Parathyroid adenoma (tissue), 2 donors: ENCODE measurements around the gene ROBO4.

Experiments used
- H2AFZ ChIP-seq: fragments of 300-600 bp; sonication (generic); one replicate; pipeline ENCODE4 v1.7.0; 2017; ENCODE audit warnings: antibody characterized with exemption, mild to moderate bottlenecking
- H3K27ac ChIP-seq: fragments of 300-600 bp; sonication (generic); one replicate; pipeline ENCODE4 v1.7.0; 2017
- H3K27me3 ChIP-seq: fragments of 300-600 bp; sonication (generic); one replicate; pipeline ENCODE4 v1.7.0; 2017; ENCODE audit warnings: low read length; ENCODE audit not compliant: control insufficient read depth, insufficient read depth
- H3K36me3 ChIP-seq: fragments of 300-600 bp; sonication (generic); one replicate; pipeline ENCODE4 v1.7.0; 2017; ENCODE audit warnings: low read length; ENCODE audit not compliant: control insufficient read depth, insufficient read depth
- H3K4me1 ChIP-seq: fragments of 300-600 bp; sonication (generic); one replicate; pipeline ENCODE4 v1.7.0; 2017; ENCODE audit warnings: control low read depth
- H3K4me2 ChIP-seq: fragments of 300-600 bp; sonication (generic); one replicate; pipeline ENCODE4 v1.7.0; 2017; ENCODE audit warnings: low read length
- H3K4me3 ChIP-seq: fragments of 300-600 bp; sonication (generic); one replicate; pipeline ENCODE4 v1.7.0; 2017; ENCODE audit warnings: low read depth, low read length
- H3K79me2 ChIP-seq: fragments of 300-600 bp; sonication (generic); one replicate; pipeline ENCODE4 v1.7.0; 2017; ENCODE audit warnings: control low read depth
- H3K9ac ChIP-seq: fragments of 300-600 bp; sonication (generic); one replicate; pipeline ENCODE4 v1.7.0; 2017; ENCODE audit warnings: mild to moderate bottlenecking
- H3K9me3 ChIP-seq: fragments of 300-600 bp; sonication (generic); one replicate; pipeline ENCODE4 v1.7.0; 2017; ENCODE audit warnings: low read length; ENCODE audit not compliant: control insufficient read depth
- TF ChIP-seq, protein P1 (sequence below): fragments of 300-600 bp; sonication (generic); IDR thresholded peaks from one replicate; pipeline ENCODE4 v1.7.0; 2017; ENCODE audit warnings: antibody characterized with exemption, mild to moderate bottlenecking
- donor health status: primary hyperparathyroidism.

Gene ROBO4

DNA sequence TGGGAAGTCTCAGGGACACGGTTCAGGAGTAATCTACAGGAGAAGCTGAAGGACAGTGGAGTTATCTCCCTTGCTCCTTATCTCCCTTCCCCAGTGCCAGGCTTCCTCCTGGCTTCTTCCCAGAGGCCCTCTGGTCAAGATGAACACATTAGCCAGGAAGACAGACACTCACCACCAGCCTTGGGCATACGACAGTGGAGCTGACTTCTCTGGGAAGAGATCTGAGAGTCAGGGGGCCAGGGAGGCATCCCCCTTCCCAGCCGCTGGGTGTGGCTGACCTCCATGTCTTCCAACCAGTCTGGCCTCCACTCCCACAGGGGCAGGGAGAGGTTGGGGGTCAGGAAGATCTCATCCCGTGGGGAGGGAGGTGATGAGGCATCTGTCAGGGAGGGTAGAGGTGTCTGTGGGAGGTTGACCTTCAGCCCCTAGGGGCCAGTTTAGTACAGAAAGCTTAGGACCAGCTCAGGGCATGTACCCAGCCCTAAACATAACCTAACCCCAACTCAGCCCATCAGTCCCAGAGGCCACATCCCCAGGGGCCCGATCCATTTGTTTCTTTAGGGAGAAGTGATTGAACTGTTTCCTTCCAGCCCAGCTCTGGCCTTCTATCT lies 12.7 kb downstream of the ROBO4 start:
- no peaks in the 10 kb centered on the region for H3K79me2 ChIP-seq
- no peak overlapping the region for H3K4me2 ChIP-seq
- no peaks in the 10 kb centered on the region for H3K27me3 ChIP-seq
- no peak overlapping the region for H3K27ac ChIP-seq
- no peaks in the 10 kb centered on the region for H3K9me3 ChIP-seq
- H2AFZ ChIP-seq, result no peak overlapping the region
- no peak overlapping the region for H3K9ac ChIP-seq
- H3K36me3 ChIP-seq, result no peaks in the 10 kb centered on the region
- no peaks in the 10 kb centered on the region for H3K4me1 ChIP-seq
- no peak overlapping the region for H3K4me3 ChIP-seq
- TF ChIP-seq, protein P1, sequence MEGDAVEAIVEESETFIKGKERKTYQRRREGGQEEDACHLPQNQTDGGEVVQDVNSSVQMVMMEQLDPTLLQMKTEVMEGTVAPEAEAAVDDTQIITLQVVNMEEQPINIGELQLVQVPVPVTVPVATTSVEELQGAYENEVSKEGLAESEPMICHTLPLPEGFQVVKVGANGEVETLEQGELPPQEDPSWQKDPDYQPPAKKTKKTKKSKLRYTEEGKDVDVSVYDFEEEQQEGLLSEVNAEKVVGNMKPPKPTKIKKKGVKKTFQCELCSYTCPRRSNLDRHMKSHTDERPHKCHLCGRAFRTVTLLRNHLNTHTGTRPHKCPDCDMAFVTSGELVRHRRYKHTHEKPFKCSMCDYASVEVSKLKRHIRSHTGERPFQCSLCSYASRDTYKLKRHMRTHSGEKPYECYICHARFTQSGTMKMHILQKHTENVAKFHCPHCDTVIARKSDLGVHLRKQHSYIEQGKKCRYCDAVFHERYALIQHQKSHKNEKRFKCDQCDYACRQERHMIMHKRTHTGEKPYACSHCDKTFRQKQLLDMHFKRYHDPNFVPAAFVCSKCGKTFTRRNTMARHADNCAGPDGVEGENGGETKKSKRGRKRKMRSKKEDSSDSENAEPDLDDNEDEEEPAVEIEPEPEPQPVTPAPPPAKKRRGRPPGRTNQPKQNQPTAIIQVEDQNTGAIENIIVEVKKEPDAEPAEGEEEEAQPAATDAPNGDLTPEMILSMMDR, result no peak

DNA sequence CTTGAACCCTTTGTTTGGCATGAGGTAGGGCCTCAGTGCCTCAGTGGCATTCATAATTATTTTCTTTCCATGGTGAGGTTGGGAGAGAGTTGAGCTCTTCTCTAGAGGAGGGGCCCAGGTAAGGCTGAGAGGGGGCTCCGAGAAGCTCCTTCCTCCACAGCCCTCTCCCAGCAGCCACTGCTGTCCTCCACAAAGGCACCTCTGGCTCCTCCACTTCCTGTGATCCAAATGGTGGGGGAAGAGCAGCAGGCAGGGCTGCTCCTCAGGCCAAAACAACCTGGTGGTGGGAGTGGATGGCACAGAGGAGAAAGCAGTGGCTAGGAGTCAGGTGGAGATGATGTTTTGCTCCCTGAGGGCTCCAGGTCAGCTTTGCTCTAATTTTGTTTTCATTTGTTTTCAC lies 13.3 kb downstream of the ROBO4 start:
- Histone ChIP-seq H3K9ac (no peak overlapping the region), H3K79me2 (no peaks in the 10 kb centered on the region), H3K36me3 (no peaks in the 10 kb centered on the region), H3K4me3 (no peak overlapping the region), H3K9me3 (no peaks in the 10 kb centered on the region), H3K4me2 (no peak overlapping the region), H3K27me3 (no peaks in the 10 kb centered on the region), H2AFZ (no peak overlapping the region), H3K27ac (no peak overlapping the region), H3K4me1 (no peaks in the 10 kb centered on the region)
- TF ChIP-seq, protein P1, result no peak

DNA sequence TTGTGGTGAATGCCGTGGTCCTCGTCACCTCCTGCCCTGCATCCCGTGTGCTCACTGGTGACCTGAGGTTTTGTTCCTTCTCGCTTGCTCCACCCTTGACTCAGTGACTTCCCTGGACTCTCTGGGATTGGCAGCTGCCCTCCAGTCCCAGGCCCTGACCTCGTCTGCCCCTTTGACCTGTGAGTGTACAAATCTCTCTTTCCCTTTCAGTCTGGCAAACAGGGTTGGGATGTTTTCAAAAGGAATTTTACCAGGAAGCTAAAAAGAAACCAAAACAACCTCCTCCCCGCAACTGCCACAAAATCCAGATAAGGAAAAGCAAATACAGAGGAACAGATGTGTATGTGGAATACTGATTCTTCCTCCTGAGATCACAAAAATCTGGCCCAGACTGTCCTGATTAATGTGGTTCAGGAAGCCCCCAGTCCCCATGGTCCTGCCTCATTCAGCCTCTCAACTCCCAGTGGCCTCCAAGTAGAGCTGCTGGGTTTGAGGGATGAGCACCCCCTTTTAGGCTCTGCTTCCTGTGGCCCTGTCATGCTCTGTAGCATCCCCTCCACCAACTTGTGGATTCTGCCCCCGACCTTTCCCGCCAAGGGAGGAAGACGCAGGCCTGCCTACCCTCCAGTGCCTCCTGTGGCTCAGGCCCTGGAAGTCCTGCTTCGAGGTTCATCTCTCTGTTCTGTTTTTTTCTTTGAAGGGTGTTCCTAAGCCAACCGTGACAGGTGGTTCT lies 15.2 kb downstream of the ROBO4 start:
- Histone ChIP-seq H3K79me2 (no peaks in the 10 kb centered on the region), H3K4me1 (no peaks in the 10 kb centered on the region), H2AFZ (no peak overlapping the region), H3K27ac (no peak overlapping the region), H3K4me3 (no peak overlapping the region), H3K9ac (no peak overlapping the region), H3K4me2 (no peak overlapping the region), H3K9me3 (no peaks in the 10 kb centered on the region), H3K36me3 (no peaks in the 10 kb centered on the region), H3K27me3 (no peaks in the 10 kb centered on the region)
- TF ChIP-seq, protein P1, result no peak

DNA sequence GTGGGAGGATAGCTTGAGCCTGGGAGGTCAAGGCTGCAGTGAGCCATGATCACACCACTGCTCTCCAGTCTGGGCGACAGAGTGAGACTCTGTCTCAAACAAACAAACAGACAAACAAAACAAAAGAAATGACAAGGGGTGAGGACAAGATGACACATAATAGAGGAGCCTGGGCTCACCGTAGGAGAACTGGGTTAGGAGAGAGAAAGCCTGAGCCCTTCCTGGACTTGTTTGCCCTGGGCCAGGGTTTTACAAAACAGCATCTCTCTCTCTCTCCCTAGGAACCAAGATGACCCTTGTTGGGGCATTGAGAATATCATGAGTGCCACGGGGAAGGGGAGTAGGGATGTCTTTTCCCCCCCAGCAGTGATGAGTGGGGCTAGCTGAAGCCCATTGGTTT lies 16.7 kb downstream of the ROBO4 start:
- H3K79me2 ChIP-seq, result no peaks in the 10 kb centered on the region
- no peak overlapping the region for H3K27ac ChIP-seq
- no peaks in the 10 kb centered on the region for H3K27me3 ChIP-seq
- H3K36me3 ChIP-seq, result no peaks in the 10 kb centered on the region
- H3K4me2 ChIP-seq, result no peak overlapping the region
- H2AFZ ChIP-seq, result no peak overlapping the region
- H3K4me1 ChIP-seq, result no peaks in the 10 kb centered on the region
- TF ChIP-seq, protein P1, result no peak
- no peak overlapping the region for H3K9ac ChIP-seq
- no peak overlapping the region for H3K4me3 ChIP-seq
- no peaks in the 10 kb centered on the region for H3K9me3 ChIP-seq

DNA sequence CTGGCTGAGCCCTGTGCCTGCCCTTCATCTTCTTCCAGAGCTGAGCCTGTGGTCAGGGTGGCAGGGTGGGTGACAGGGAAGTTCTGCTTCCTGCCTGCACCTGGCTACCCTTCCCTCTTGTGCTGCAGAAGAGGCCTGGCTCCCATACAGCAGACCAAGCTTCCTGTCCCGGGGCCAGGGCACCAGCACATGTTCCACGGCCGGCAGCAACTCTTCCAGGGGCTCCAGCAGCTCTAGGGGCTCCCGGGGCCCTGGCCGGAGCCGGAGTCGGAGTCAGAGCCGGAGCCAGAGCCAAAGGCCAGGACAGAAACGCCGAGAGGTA lies 17.4 kb downstream of the ROBO4 start:
- TF ChIP-seq, protein P1, result no peak
- Histone ChIP-seq H3K36me3 (no peaks in the 10 kb centered on the region), H2AFZ (no peak overlapping the region), H3K9ac (no peak overlapping the region), H3K27me3 (no peaks in the 10 kb centered on the region), H3K9me3 (no peaks in the 10 kb centered on the region), H3K4me2 (no peak overlapping the region), H3K4me3 (no peak overlapping the region), H3K79me2 (no peaks in the 10 kb centered on the region), H3K4me1 (no peaks in the 10 kb centered on the region), H3K27ac (no peak overlapping the region)
